Central memory CD8-positive, alpha-beta T cell (primary cell): ENCODE measurements around the gene KIR2DL3.
"Not testable (repeated sequence)": the region's sequence is repeated elsewhere in the genome, so short reads cannot be mapped to it uniquely, and the experiment has no call there.

ENCODE experiments used
- ATAC-seq: fragments of 150-1000 bp; cut with Tn5 transposase; replicated peaks from 2 replicates; pipeline ENCODE4 v1.10.0; 2022; ENCODE audit warnings: mild to moderate bottlenecking, moderate FRiP score, moderate number of reproducible peaks; ENCODE audit not compliant: poor library complexity, severe bottlenecking; ENCODE audit errors: extremely low read depth
- DNase-seq, 2 donors: peaks; one replicate each; pipeline ENCODE4 v3.0.0; 2021; ENCODE audit warnings: low spot score in 2 of 2
- H3K27ac Mint-ChIP-seq: one replicate; pipeline ENCODE4 v1.8.0; 2022; ENCODE audit warnings: low read depth, mild to moderate bottlenecking, moderate library complexity, mixed read lengths
- H3K27me3 Mint-ChIP-seq: one replicate; pipeline ENCODE4 v1.8.0; 2022; ENCODE audit warnings: mixed read lengths
- H3K36me3 Mint-ChIP-seq: one replicate; pipeline ENCODE4 v1.8.0; 2022; ENCODE audit warnings: mild to moderate bottlenecking, moderate library complexity, mixed read lengths; ENCODE audit not compliant: insufficient read depth
- H3K4me1 Mint-ChIP-seq: one replicate; pipeline ENCODE4 v1.8.0; 2022; ENCODE audit warnings: mixed read lengths
- H3K4me3 Mint-ChIP-seq: one replicate; pipeline ENCODE4 v1.8.0; 2022; ENCODE audit warnings: mild to moderate bottlenecking, moderate library complexity, mixed read lengths
- H3K9me3 Mint-ChIP-seq: one replicate; pipeline ENCODE4 v1.8.0; 2022; ENCODE audit warnings: mixed read lengths

The KIR2DL3 gene

DNA sequence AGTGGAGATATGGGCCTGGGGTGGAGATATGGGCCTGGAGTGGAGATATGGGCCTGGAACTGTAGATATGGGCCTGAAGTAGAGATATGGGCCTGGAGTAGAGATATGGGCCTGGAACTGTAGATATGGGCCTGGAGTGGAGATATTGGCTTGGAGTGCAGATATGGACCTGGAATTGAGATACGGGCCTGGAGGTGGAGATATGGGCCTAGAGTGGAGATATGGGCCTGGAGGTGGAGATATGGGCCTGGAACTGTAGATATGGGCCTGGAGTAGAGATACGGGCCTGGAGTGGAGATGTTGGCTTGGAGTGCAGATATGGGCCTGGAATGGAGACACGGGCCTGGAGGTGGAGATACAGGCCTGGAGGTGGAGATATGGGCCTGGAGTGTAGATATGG lies 13.7 kb upstream of the KIR2DL3 start:
- Mint-ChIP-seq H3K4me3 (no peak overlapping the region), H3K36me3 (no peaks in the 10 kb centered on the region), H3K4me1 (no peaks in the 10 kb centered on the region), H3K27me3 (peaks cover 47% of the 10 kb centered on the region), H3K9me3 (peaks cover 16% of the 10 kb centered on the region), H3K27ac (no peak overlapping the region)
- ATAC-seq (no peak), DNase-seq (no peak)

- no peak overlapping the region for H3K27ac Mint-ChIP-seq
- no peak for DNase-seq
- H3K9me3 Mint-ChIP-seq, result peaks cover 16% of the 10 kb centered on the region
- H3K4me3 Mint-ChIP-seq, result no peak overlapping the region
- H3K27me3 Mint-ChIP-seq, result peaks cover 47% of the 10 kb centered on the region
- ATAC-seq, result no peak
- H3K4me1 Mint-ChIP-seq, result no peaks in the 10 kb centered on the region
- no peaks in the 10 kb centered on the region for H3K36me3 Mint-ChIP-seq
Observed at GRCh38 chr19:54725321-54725720, 13.0 kb upstream of the KIR2DL3 start.

GRCh38 chr19:54727562-54727961 lies 10.8 kb upstream of the KIR2DL3 start:
- Mint-ChIP-seq H3K4me3 (no peak overlapping the region), H3K9me3 (peaks cover 10% of the 10 kb centered on the region), H3K36me3 (no peaks in the 10 kb centered on the region), H3K27ac (no peak overlapping the region), H3K4me1 (no peaks in the 10 kb centered on the region), H3K27me3 (peaks cover 61% of the 10 kb centered on the region)
- no peak for ATAC-seq
- DNase-seq, result no peak

DNA sequence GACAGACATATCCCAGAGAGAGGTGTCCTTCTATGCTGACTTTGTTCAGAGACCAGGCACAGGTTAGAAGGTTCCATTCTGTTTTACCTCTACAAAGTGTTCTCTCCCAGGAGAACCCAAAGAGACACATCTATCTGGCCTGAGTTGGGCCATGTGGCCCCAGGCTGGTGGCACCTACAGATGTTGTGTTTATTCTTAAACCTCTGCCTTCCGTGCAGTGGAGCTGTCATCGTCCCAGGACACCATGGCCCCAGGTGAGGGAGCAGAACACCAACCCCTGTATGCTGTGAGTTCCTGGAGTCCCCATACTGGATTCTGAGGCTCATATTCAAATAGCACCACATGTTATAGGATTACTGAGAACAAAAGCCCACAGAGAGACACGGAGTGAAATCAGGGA lies 10.1 kb upstream of the KIR2DL3 start:
- no peak overlapping the region for H3K27ac Mint-ChIP-seq
- no peak for DNase-seq
- H3K9me3 Mint-ChIP-seq, result peaks cover 6% of the 10 kb centered on the region
- H3K36me3 Mint-ChIP-seq, result no peaks in the 10 kb centered on the region
- ATAC-seq, result no peak
- H3K27me3 Mint-ChIP-seq, result peaks cover 67% of the 10 kb centered on the region
- no peak overlapping the region for H3K4me3 Mint-ChIP-seq
- no peaks in the 10 kb centered on the region for H3K4me1 Mint-ChIP-seq

- DNase-seq, result no peak
- Mint-ChIP-seq H3K27ac (no peak overlapping the region), H3K9me3 (peaks cover 5% of the 10 kb centered on the region), H3K36me3 (no peaks in the 10 kb centered on the region), H3K4me1 (no peaks in the 10 kb centered on the region), H3K27me3 (peaks cover 75% of the 10 kb centered on the region), H3K4me3 (no peak overlapping the region)
- no peak for ATAC-seq
Observed at GRCh38 chr19:54729416-54730188, 8.7 kb upstream of the KIR2DL3 start.

- Mint-ChIP-seq H3K9me3 (peaks cover 4% of the 10 kb centered on the region), H3K4me3 (no peak overlapping the region), H3K27ac (no peak overlapping the region), H3K27me3 (peaks cover 75% of the 10 kb centered on the region), H3K4me1 (no peaks in the 10 kb centered on the region), H3K36me3 (no peaks in the 10 kb centered on the region)
- ATAC-seq (no peak), DNase-seq (no peak)
Observed at GRCh38 chr19:54731191-54731590, 7.1 kb upstream of the KIR2DL3 start.

- Mint-ChIP-seq H3K27ac (peak overlapping the region; percentile 33), H3K9me3 (no peaks in the 10 kb centered on the region), H3K36me3 (no peaks in the 10 kb centered on the region), H3K4me1 (no peaks in the 10 kb centered on the region), H3K27me3 (peaks cover 36% of the 10 kb centered on the region), H3K4me3 (peak overlapping the region; percentile 14)
- ATAC-seq (no peak), DNase-seq (no peak)
Observed at GRCh38 chr19:54738715-54739114, 402 bp downstream of the KIR2DL3 start.

DNA sequence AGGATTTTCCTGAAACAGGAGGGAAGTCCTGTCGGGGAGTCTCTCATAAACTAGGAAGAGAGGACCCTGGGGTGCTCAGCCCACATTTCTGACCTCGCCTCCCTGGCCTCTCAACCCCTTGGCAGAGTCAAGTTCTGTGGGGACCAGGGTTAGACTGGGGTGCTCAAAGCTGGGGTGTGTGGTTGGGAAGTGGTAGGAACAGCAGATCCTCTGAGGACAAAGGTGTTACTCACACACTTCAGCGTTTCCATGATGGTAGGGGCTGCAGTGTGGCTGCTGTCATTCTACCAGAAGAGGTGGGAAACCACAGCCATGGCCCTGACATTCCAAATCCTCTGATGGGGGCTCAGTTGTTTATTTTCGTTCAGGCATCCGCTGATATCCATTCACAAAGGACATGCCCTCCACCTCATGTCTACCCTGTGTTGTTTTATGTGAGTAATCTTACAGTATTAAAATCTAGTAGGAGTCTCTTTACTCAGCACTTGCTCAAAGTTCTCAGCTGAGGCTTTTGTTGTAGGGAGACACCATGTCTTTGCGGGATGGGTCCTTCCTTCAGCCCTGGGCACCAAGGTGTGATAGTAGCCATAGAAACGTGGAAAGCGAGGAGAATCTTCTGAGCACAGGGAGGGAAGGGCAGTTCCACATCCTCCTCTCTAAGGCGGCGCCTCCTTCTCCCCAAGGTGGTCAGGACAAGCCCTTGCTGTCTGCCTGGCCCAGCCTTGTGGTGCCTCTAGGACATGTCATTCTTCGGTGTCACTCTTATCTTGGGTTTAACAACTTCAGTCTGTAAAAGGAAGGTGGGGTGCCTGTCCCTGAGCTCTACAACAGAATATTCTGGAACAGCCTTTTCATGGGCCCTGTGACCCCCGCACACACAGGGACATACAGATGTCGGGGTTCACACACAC lies 1.5 kb downstream of the KIR2DL3 start:
- no peak for DNase-seq
- ATAC-seq, result no peak
- Mint-ChIP-seq H3K4me3 (no peak overlapping the region), H3K4me1 (no peaks in the 10 kb centered on the region), H3K27ac (no peak overlapping the region), H3K36me3 (no peaks in the 10 kb centered on the region), H3K9me3 (no peaks in the 10 kb centered on the region), H3K27me3 (peaks cover 33% of the 10 kb centered on the region)

DNA sequence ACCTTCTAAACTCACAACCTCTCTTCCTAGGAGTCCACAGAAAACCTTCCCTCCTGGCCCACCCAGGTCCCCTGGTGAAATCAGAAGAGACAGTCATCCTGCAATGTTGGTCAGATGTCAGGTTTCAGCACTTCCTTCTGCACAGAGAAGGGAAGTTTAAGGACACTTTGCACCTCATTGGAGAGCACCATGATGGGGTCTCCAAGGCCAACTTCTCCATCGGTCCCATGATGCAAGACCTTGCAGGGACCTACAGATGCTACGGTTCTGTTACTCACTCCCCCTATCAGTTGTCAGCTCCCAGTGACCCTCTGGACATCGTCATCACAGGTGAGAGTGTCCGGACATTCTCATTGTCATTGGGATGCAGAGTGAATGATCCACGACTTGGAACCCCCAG lies 3.6 kb downstream of the KIR2DL3 start:
- DNase-seq, ATAC-seq, H3K27ac Mint-ChIP-seq, H3K36me3 Mint-ChIP-seq, H3K4me3 Mint-ChIP-seq, H3K4me1 Mint-ChIP-seq, H3K9me3 Mint-ChIP-seq: not testable (repeated sequence)
- H3K27me3 Mint-ChIP-seq, result peaks cover 18% of the 10 kb centered on the region

GRCh38 chr19:54744080-54744479 lies 5.8 kb downstream of the KIR2DL3 start:
- H3K9me3 Mint-ChIP-seq, H3K4me3 Mint-ChIP-seq, H3K36me3 Mint-ChIP-seq, H3K4me1 Mint-ChIP-seq, ATAC-seq, DNase-seq, H3K27ac Mint-ChIP-seq: not testable (repeated sequence)
- peaks cover 34% of the 10 kb centered on the region for H3K27me3 Mint-ChIP-seq

DNA sequence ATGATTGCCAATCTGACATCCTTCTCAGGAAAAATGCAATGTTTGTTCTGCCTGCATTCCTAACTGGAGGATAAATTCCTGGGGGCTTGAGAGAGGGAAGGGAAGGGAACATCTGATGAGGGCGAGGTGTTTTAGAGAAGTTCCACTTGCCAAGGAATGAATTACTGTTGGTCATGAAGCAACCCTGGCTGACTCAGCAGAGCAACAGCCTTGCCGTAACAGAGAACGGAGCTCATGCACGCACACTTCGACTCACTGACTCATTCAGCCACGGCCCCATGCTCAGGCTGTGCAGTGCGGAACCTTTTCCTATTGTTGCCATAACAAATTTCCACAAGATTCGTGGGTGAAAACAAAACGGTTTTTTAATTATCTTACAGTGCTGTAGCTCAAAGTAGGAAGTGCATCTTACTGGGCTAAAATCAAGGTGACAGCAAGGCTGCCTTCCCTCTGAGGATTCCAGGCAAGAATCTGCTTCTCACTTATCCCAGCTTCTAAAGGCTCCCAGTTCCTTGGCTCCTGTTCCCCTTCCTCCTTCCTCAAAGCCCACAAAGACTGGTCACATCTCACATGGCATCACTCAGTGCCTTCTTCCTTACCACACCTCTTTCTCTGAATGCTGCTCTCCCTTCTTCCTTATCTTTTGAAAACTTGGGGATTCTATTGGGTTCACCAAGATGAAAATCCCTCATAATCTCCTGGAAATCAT lies 9.5 kb downstream of the KIR2DL3 start:
- H3K36me3 Mint-ChIP-seq, H3K9me3 Mint-ChIP-seq, H3K27ac Mint-ChIP-seq, H3K4me3 Mint-ChIP-seq, ATAC-seq, H3K4me1 Mint-ChIP-seq, DNase-seq: not testable (repeated sequence)
- peaks cover 46% of the 10 kb centered on the region for H3K27me3 Mint-ChIP-seq

- ATAC-seq, DNase-seq, H3K9me3 Mint-ChIP-seq, H3K4me3 Mint-ChIP-seq, H3K4me1 Mint-ChIP-seq, H3K27ac Mint-ChIP-seq, H3K36me3 Mint-ChIP-seq: not testable (repeated sequence)
- H3K27me3 Mint-ChIP-seq, result peaks cover 37% of the 10 kb centered on the region
Observed at GRCh38 chr19:54750276-54750675, 12.0 kb downstream of the KIR2DL3 start.
